ENCODE measurements around the gene ABCC6. TPM values are rescaled to one million over a fixed set of nuclear protein-coding genes. Genes with fewer than 3 reads are reported as not detected.

The ABCC6 gene
- total RNA-seq, 4 donors from 2014 or later = 0.23 to 2.1 (median 0.90) TPM

GRCh38 chr16:16122264-16122663 lies 101.0 kb downstream of the ABCC6 start:
- intact Hi-C loops (cut with DNase I; ENCODE audit: low total_unique reads) = loop anchor here (10.0 kb wide), 1 partner anchor 247 kb away; no protein-coding TSS in a partner anchor
- 94 to 96% methylated on average over 11 to 12 of the region's 12 CpGs for WGBS, 2 donors
- no peak for DNase-seq (ENCODE audit: low spot score in 2 of 2)
- no peak for TF ChIP-seq POLR2A (IDR thresholded peaks at IDR 0.05)
- TF ChIP-seq, protein P1, sequence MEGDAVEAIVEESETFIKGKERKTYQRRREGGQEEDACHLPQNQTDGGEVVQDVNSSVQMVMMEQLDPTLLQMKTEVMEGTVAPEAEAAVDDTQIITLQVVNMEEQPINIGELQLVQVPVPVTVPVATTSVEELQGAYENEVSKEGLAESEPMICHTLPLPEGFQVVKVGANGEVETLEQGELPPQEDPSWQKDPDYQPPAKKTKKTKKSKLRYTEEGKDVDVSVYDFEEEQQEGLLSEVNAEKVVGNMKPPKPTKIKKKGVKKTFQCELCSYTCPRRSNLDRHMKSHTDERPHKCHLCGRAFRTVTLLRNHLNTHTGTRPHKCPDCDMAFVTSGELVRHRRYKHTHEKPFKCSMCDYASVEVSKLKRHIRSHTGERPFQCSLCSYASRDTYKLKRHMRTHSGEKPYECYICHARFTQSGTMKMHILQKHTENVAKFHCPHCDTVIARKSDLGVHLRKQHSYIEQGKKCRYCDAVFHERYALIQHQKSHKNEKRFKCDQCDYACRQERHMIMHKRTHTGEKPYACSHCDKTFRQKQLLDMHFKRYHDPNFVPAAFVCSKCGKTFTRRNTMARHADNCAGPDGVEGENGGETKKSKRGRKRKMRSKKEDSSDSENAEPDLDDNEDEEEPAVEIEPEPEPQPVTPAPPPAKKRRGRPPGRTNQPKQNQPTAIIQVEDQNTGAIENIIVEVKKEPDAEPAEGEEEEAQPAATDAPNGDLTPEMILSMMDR (IDR thresholded peaks at IDR 0.05) = no peak
- no peak overlapping the region for H3K4me3 ChIP-seq (ENCODE audit: low read depth, poor library complexity, severe bottlenecking)

DNA sequence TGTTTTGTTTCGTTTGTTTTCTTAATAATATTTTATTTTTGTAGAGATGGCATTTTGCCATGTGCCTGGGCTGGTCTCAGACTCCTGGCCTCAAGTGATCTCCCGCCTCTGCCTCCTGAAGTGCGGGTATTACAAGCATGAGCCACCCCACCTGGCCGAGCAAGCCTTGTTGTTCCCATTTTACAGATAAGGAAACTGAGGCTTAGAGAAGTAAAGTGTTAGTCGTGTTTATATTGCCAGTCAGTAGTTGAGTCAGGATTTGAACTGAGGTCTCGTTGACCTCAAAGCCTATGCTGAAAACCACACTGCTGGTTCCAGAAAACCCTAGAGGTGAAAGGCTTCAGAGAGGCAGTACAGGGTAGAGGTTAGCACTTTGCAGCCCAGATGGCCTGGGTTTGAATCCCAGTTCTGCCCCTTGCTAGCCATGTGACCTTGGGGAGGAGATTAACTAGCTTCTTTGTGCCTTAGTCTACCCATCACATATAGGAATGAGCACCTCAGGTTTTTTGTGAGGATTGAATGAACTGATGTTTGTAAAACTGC lies 102.0 kb downstream of the ABCC6 start:
- intact Hi-C loops (cut with DNase I; ENCODE audit: low total_unique reads) = loop anchor here (10.0 kb wide), 1 partner anchor 246 kb away; no protein-coding TSS in a partner anchor
- WGBS, 2 donors = 84 to 86% methylated on average over 6 of the region's 6 CpGs

GRCh38 chr16:16120382-16121184 lies 102.7 kb downstream of the ABCC6 start:
- WGBS, 2 donors = 62 to 69% methylated on average over 17 of the region's 17 CpGs
- H3K4me3 ChIP-seq (ENCODE audit: low read depth, poor library complexity, severe bottlenecking) = no peak overlapping the region
- intact Hi-C loops (cut with DNase I; ENCODE audit: low total_unique reads) = loop anchor here (10.0 kb wide), 1 partner anchor 246 kb away; no protein-coding TSS in a partner anchor
- no peak for DNase-seq (ENCODE audit: low spot score in 2 of 2)
- TF ChIP-seq, protein P1 (IDR thresholded peaks at IDR 0.05) = no peak
- no peak for TF ChIP-seq POLR2A (IDR thresholded peaks at IDR 0.05)

More for the DNA sequence above, 102.0 kb downstream of the ABCC6 start:
- DNase-seq (ENCODE audit: low spot score in 2 of 2) = no peak
- no peak for TF ChIP-seq POLR2A (IDR thresholded peaks at IDR 0.05)
- TF ChIP-seq, protein P1 (IDR thresholded peaks at IDR 0.05) = no peak
- no peak overlapping the region for H3K4me3 ChIP-seq (ENCODE audit: low read depth, poor library complexity, severe bottlenecking)

DNA sequence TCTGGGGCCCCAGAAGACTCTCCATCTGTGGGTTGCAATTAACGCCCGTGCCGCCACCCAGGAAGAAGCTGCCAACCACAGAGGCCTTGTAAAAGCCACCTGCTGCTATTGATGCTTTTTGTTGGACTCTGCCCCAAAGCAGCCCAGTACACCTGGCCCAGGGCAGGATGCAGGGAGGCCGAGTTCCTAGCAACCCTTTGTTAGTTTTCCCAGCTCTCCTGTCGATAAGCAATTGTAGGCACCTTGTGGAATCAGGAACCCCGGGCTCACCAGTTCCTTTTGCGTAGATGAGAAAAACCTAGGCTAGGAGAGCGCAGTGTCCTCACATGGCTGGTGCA lies 103.3 kb downstream of the ABCC6 start:
- 84 to 89% methylated on average over 8 of the region's 8 CpGs for WGBS, 2 donors
- DNase-seq (ENCODE audit: low spot score in 2 of 2) = no peak
- intact Hi-C loops (cut with DNase I; ENCODE audit: low total_unique reads) = loop anchor here (10.0 kb wide), 1 partner anchor 245 kb away; no protein-coding TSS in a partner anchor
- TF ChIP-seq POLR2A (IDR thresholded peaks at IDR 0.05) = no peak
- TF ChIP-seq, protein P1 (IDR thresholded peaks at IDR 0.05) = no peak
- no peak overlapping the region for H3K4me3 ChIP-seq (ENCODE audit: low read depth, poor library complexity, severe bottlenecking)

GRCh38 chr16:16118337-16118736 lies 105.0 kb downstream of the ABCC6 start:
- WGBS, 2 donors = 93 to 99% methylated on average over 7 of the region's 7 CpGs
- TF ChIP-seq, protein P1 (IDR thresholded peaks at IDR 0.05) = no peak
- TF ChIP-seq POLR2A (IDR thresholded peaks at IDR 0.05) = no peak
- intact Hi-C loops (cut with DNase I; ENCODE audit: low total_unique reads) = no loop called here
- H3K4me3 ChIP-seq (ENCODE audit: low read depth, poor library complexity, severe bottlenecking) = no peak overlapping the region
- DNase-seq (ENCODE audit: low spot score in 2 of 2) = no peak

Measured in lower leg skin (tissue), 4 donors.